ENCODE results near the gene SOAT2. TPM values are rescaled to one million over a fixed set of nuclear protein-coding genes. Genes with fewer than 3 reads are reported as not detected.

SOAT2 gene
- not detected in 2 replicates for total RNA-seq (2021)
- long read RNA-seq = 0 reads

GRCh38 chr12:53102883-53103807 is at the start of gene SOAT2:
Gene SOAT2, plus strand, starts transcription at chr12:53103486. Its CDS starts 92 bp downstream, at chr12:53103578.
- Histone ChIP-seq H3K27ac (ENCODE audit: insufficient read length, low read depth, low read length) (no peak within 1 kb of the TSS), H3K4me2 (ENCODE audit: insufficient read depth, insufficient read length, low read length) (no peak within 1 kb of the TSS), H3T11ph (ENCODE audit: low read length) (no peak within 1 kb of the TSS), H4K20me1 (ENCODE audit: control insufficient read depth, insufficient read depth, insufficient read length) (no peaks in the 10 kb centered on the region), H3K18ac (ENCODE audit: insufficient read length, low read depth, low read length) (no peak within 1 kb of the TSS), H4K5ac (ENCODE audit: insufficient read length, low read depth, low read length) (no peak within 1 kb of the TSS), H3K14ac (ENCODE audit: insufficient read depth, low read length) (no peak within 1 kb of the TSS), H3K56ac (ENCODE audit: insufficient read length, low read depth, low read length) (no peak within 1 kb of the TSS), H2AK5ac (ENCODE audit: insufficient read length, low read length) (no peak within 1 kb of the TSS), H3K9ac (ENCODE audit: extremely low read depth, insufficient read length, low read length) (no peak within 1 kb of the TSS), H3K27me3 (ENCODE audit: insufficient read depth, low read length) (no peaks in the 10 kb centered on the region; the same call in 1 of the 2 replicates), H3K9me3 (ENCODE audit: control insufficient read depth, low read depth, low read length) (no peaks in the 10 kb centered on the region), H2BK20ac (ENCODE audit: low read depth, low read length, poor library complexity, severe bottlenecking) (no peak within 1 kb of the TSS), H2AFZ (ENCODE audit: low read length) (no peak within 1 kb of the TSS), H3K4me1 (ENCODE audit: insufficient read depth, low read length) (peaks cover 4% of the 10 kb centered on the region; the same call in 1 of the 2 replicates), H2BK120ac (ENCODE audit: low read depth, low read length, poor library complexity, severe bottlenecking) (no peak within 1 kb of the TSS), H3K79me1 (ENCODE audit: insufficient read depth, low read depth, low read length, poor library complexity, severe bottlenecking) (no peaks in the 10 kb centered on the region), H3K4ac (ENCODE audit: low read depth, low read length) (no peak within 1 kb of the TSS), H3K79me2 (ENCODE audit: insufficient read depth, low read length) (no peaks in the 10 kb centered on the region), H4K91ac (ENCODE audit: insufficient read length, low read depth, low read length) (no peak within 1 kb of the TSS), H4K8ac (replicated peaks; ENCODE audit: insufficient read length, low read depth, low read length) (no peak within 1 kb of the TSS), H2BK12ac (ENCODE audit: insufficient read length, low read depth, low read length) (no peak within 1 kb of the TSS), H3K23ac (ENCODE audit: insufficient read length, low read depth, low read length) (no peak within 1 kb of the TSS), H3K23me2 (ENCODE audit: insufficient read length, low read depth, low read length, poor library complexity, severe bottlenecking) (peaks cover 5% of the 10 kb centered on the region), H2BK5ac (ENCODE audit: insufficient read length, low read length) (no peak within 1 kb of the TSS), H2BK15ac (ENCODE audit: low read depth, low read length) (no peak within 1 kb of the TSS)
- peak within 1 kb of the TSS in 1 of 3 experiments; percentile 78; a peak in 1 of 7 replicates for H3K27ac Mint-ChIP-seq
- DNase-seq = no peak
- H3K9me3 Mint-ChIP-seq = no peaks in the 10 kb centered on the region; a peak in 1 of 5 replicates
- H3K4me3 Mint-ChIP-seq = no peak within 1 kb of the TSS; a peak in 1 of 5 replicates
- WGBS (ENCODE audit: extremely low coverage, insufficient read length, low lambda C conversion rate) = no CpG with 5 or more reads among the region's 23 CpGs
- peaks cover 21 to 29% of the 10 kb centered on the region in 2 experiments for H3K4me1 Mint-ChIP-seq
- H3K27me3 Mint-ChIP-seq (ENCODE audit: low read depth) = peaks cover 36% of the 10 kb centered on the region
- TF ChIP-seq CTCF (conservative IDR thresholded peaks at IDR 0.05) = no peak
- no peaks in the 10 kb centered on the region; a peak in 1 of 7 replicates for H3K36me3 Mint-ChIP-seq (ENCODE audit: insufficient read depth in 1 of 3, low read depth in 3 of 3)

Measured in H9 (cell line).